HL-60 (cell line): Measurements from ENCODE around the gene CFAP92.

Experiments
- DNase-seq, 2 experiments: peaks; one replicate each; pipeline ENCODE4 v3.0.0-alpha.2; 2010 to 2020; ENCODE audit warnings: low read depth in 1 of 2, low spot score in 1 of 2
- H3K27ac ChIP-seq: fragments of 250-450 bp; sonication (Bioruptor Pico); replicated peaks from 2 replicates; pipeline ENCODE4 v1.5.1; 2020; ENCODE audit warnings: mild to moderate bottlenecking, moderate library complexity
- H3K27me3 ChIP-seq: fragments of 250-450 bp; sonication (Bioruptor Pico); 2 replicates; pipeline ENCODE4 v1.5.1; 2021; ENCODE audit warnings: mild to moderate bottlenecking, moderate library complexity; ENCODE audit not compliant: insufficient read depth, poor library complexity, severe bottlenecking
- H3K4me3 ChIP-seq: replicated peaks from 2 replicates; pipeline ENCODE4 v1.5.1; 2011; ENCODE audit warnings: mild to moderate bottlenecking, control low read depth, low read length; ENCODE audit not compliant: insufficient read depth
- CTCF ChIP-seq: IDR thresholded peaks from one replicate; pipeline ENCODE4 v1.5.1; 2011; ENCODE audit warnings: low read length, control low read depth, inconsistent platforms; ENCODE audit not compliant: insufficient read depth
- GABPA ChIP-seq: IDR thresholded peaks from 2 replicates; pipeline ENCODE4 v1.6.1; 2012; ENCODE audit warnings: low read depth
- POLR2AphosphoS5 ChIP-seq: IDR thresholded peaks from 2 replicates; pipeline ENCODE4 v1.6.1; 2012; ENCODE audit warnings: low read depth
- REST ChIP-seq: IDR thresholded peaks from 2 replicates; pipeline ENCODE4 v1.6.1; 2012; ENCODE audit warnings: low read depth; ENCODE audit not compliant: insufficient replicate concordance
- SPI1 ChIP-seq: IDR thresholded peaks from 2 replicates; pipeline ENCODE4 v1.6.1; 2012; ENCODE audit warnings: low read depth, mild to moderate bottlenecking, borderline replicate concordance

CFAP92 gene

GRCh38 chr3:129035360-129036221, 41.7 kb upstream of the CFAP92 start:
- no peak for TF ChIP-seq SPI1
- no peak for TF ChIP-seq GABPA
- no peak for TF ChIP-seq REST
- no peak for TF ChIP-seq CTCF
- no peak for TF ChIP-seq POLR2AphosphoS5
- DNase-seq: no peak
- Histone ChIP-seq H3K27me3 (no peaks in the 10 kb centered on the region), H3K27ac (no peak overlapping the region), H3K4me3 (no peak overlapping the region)

- Histone ChIP-seq H3K27ac (no peak overlapping the region), H3K4me3 (no peak overlapping the region), H3K27me3 (no peaks in the 10 kb centered on the region)
- TF ChIP-seq GABPA (no peak), SPI1 (no peak), POLR2AphosphoS5 (no peak), CTCF (no peak), REST (no peak)
- DNase-seq: no peak
Measured at GRCh38 chr3:129034642-129035041, 40.8 kb upstream of the CFAP92 start.

- no peak overlapping the region for H3K4me3 ChIP-seq
- DNase-seq: no peak
- H3K27me3 ChIP-seq: no peaks in the 10 kb centered on the region
- no peak overlapping the region for H3K27ac ChIP-seq
- TF ChIP-seq CTCF: no peak
- TF ChIP-seq SPI1: no peak
- no peak for TF ChIP-seq GABPA
- TF ChIP-seq REST: no peak
- TF ChIP-seq POLR2AphosphoS5: no peak
Measured at GRCh38 chr3:129033633-129034321, 39.9 kb upstream of the CFAP92 start.
